Activated T-cell treated with anti-CD3 and anti-CD28 coated beads, Interleukin-2, amount 50 U/mL, for 24 hours (primary cell): Measurements from ENCODE around the gene PPP2R3A.
A peak's percentile ranks its signal among the peaks of the same experiment; 100 is the strongest.
"Not testable (repeated sequence)": the region's sequence is repeated elsewhere in the genome, so short reads cannot be mapped to it uniquely, and the experiment has no call there.

Source experiments
- DNase-seq: peaks from one replicate; pipeline ENCODE4 v3.0.0-alpha.2; 2020
- H3K27ac Mint-ChIP-seq: 2 replicates; pipeline ENCODE4 v1.8.0; 2020; ENCODE audit warnings: mild to moderate bottlenecking, mixed read lengths
- H3K27me3 Mint-ChIP-seq: 2 replicates; pipeline ENCODE4 v1.8.0; 2020; ENCODE audit warnings: mixed read lengths
- H3K36me3 Mint-ChIP-seq: 2 replicates; pipeline ENCODE4 v1.8.0; 2020; ENCODE audit warnings: low read depth, mixed read lengths
- H3K4me1 Mint-ChIP-seq: 2 replicates; pipeline ENCODE4 v1.8.0; 2020; ENCODE audit warnings: low read depth, mixed read lengths
- H3K4me3 Mint-ChIP-seq: 2 replicates; pipeline ENCODE4 v1.8.0; 2020; ENCODE audit warnings: mild to moderate bottlenecking, moderate library complexity, mixed read lengths
- H3K9me3 Mint-ChIP-seq: 2 replicates; pipeline ENCODE4 v1.8.0; 2020; ENCODE audit warnings: mixed read lengths

PPP2R3A gene

GRCh38 chr3:135965506-135966270, at the start of gene PPP2R3A:
PPP2R3A (plus strand) TSS chr3:135965728; CDS start chr3:136001499, 35,771 bp downstream.
- Mint-ChIP-seq H3K36me3 (no peaks in the 10 kb centered on the region), H3K9me3 (peaks cover 14% of the 10 kb centered on the region), H3K27ac (no peak within 1 kb of the TSS), H3K27me3 (peaks cover 45% of the 10 kb centered on the region), H3K4me3 (peak within 1 kb of the TSS; percentile 71), H3K4me1 (peaks cover 13% of the 10 kb centered on the region)
- peak; percentile 81 for DNase-seq

GRCh38 chr3:135916310-135916709, 49.2 kb upstream of the PPP2R3A start:
- Mint-ChIP-seq H3K4me3 (no peak overlapping the region), H3K4me1 (no peaks in the 10 kb centered on the region), H3K36me3 (no peaks in the 10 kb centered on the region), H3K27me3 (peaks cover 7% of the 10 kb centered on the region), H3K27ac (no peak overlapping the region), H3K9me3 (no peaks in the 10 kb centered on the region)
- DNase-seq: no peak

- DNase-seq: no peak
- no peaks in the 10 kb centered on the region for H3K4me1 Mint-ChIP-seq
- no peaks in the 10 kb centered on the region for H3K9me3 Mint-ChIP-seq
- H3K27me3 Mint-ChIP-seq: peaks cover 7% of the 10 kb centered on the region
- no peak overlapping the region for H3K4me3 Mint-ChIP-seq
- H3K27ac Mint-ChIP-seq: no peak overlapping the region
- H3K36me3 Mint-ChIP-seq: no peaks in the 10 kb centered on the region
These were observed 48.5 kb upstream of the PPP2R3A start for GRCh38 chr3:135917076-135917475.

- no peak overlapping the region for H3K27ac Mint-ChIP-seq
- no peak for DNase-seq
- no peak overlapping the region for H3K4me3 Mint-ChIP-seq
- no peaks in the 10 kb centered on the region for H3K9me3 Mint-ChIP-seq
- no peaks in the 10 kb centered on the region for H3K4me1 Mint-ChIP-seq
- no peaks in the 10 kb centered on the region for H3K36me3 Mint-ChIP-seq
- H3K27me3 Mint-ChIP-seq: peaks cover 7% of the 10 kb centered on the region
These were observed 47.5 kb upstream of the PPP2R3A start for GRCh38 chr3:135917927-135918597.

- Mint-ChIP-seq H3K36me3 (no peaks in the 10 kb centered on the region), H3K27me3 (peaks cover 7% of the 10 kb centered on the region), H3K9me3 (no peaks in the 10 kb centered on the region), H3K4me1 (no peaks in the 10 kb centered on the region), H3K27ac (no peak overlapping the region), H3K4me3 (no peak overlapping the region)
- DNase-seq: no peak
These were observed 46.9 kb upstream of the PPP2R3A start for GRCh38 chr3:135918600-135918999.

- no peak for DNase-seq
- no peaks in the 10 kb centered on the region for H3K36me3 Mint-ChIP-seq
- no peaks in the 10 kb centered on the region for H3K4me1 Mint-ChIP-seq
- H3K27ac Mint-ChIP-seq: no peak overlapping the region
- H3K27me3 Mint-ChIP-seq: peaks cover 7% of the 10 kb centered on the region
- H3K4me3 Mint-ChIP-seq: no peak overlapping the region
- H3K9me3 Mint-ChIP-seq: no peaks in the 10 kb centered on the region
These were observed 45.3 kb upstream of the PPP2R3A start for GRCh38 chr3:135920275-135920674.

- Mint-ChIP-seq H3K36me3 (no peaks in the 10 kb centered on the region), H3K9me3 (no peaks in the 10 kb centered on the region), H3K4me3 (no peak overlapping the region), H3K4me1 (no peaks in the 10 kb centered on the region), H3K27ac (no peak overlapping the region), H3K27me3 (peaks cover 4% of the 10 kb centered on the region)
- no peak for DNase-seq
These were observed 42.7 kb upstream of the PPP2R3A start for GRCh38 chr3:135922903-135923250.

- H3K4me3 Mint-ChIP-seq: no peak overlapping the region
- H3K27me3 Mint-ChIP-seq: peaks cover under 1% of the 10 kb centered on the region
- no peak for DNase-seq
- no peak overlapping the region for H3K27ac Mint-ChIP-seq
- no peaks in the 10 kb centered on the region for H3K4me1 Mint-ChIP-seq
- H3K36me3 Mint-ChIP-seq: no peaks in the 10 kb centered on the region
- no peaks in the 10 kb centered on the region for H3K9me3 Mint-ChIP-seq
These were observed 41.0 kb upstream of the PPP2R3A start for GRCh38 chr3:135924506-135924905.

- Mint-ChIP-seq H3K9me3 (no peaks in the 10 kb centered on the region), H3K27me3 (no peaks in the 10 kb centered on the region), H3K4me1 (no peaks in the 10 kb centered on the region), H3K4me3 (no peak overlapping the region), H3K36me3 (no peaks in the 10 kb centered on the region), H3K27ac (no peak overlapping the region)
- DNase-seq: no peak
These were observed 38.9 kb upstream of the PPP2R3A start for GRCh38 chr3:135926664-135927063.

- no peak for DNase-seq
- H3K4me3 Mint-ChIP-seq: no peak overlapping the region
- no peaks in the 10 kb centered on the region for H3K36me3 Mint-ChIP-seq
- H3K9me3 Mint-ChIP-seq: no peaks in the 10 kb centered on the region
- H3K4me1 Mint-ChIP-seq: no peaks in the 10 kb centered on the region
- no peaks in the 10 kb centered on the region for H3K27me3 Mint-ChIP-seq
- no peak overlapping the region for H3K27ac Mint-ChIP-seq
These were observed 38.4 kb upstream of the PPP2R3A start for GRCh38 chr3:135927155-135927554.

- Mint-ChIP-seq H3K4me1 (no peaks in the 10 kb centered on the region), H3K9me3 (peaks cover 1% of the 10 kb centered on the region), H3K4me3 (no peak overlapping the region), H3K27me3 (no peaks in the 10 kb centered on the region), H3K36me3 (no peaks in the 10 kb centered on the region), H3K27ac (no peak overlapping the region)
- no peak for DNase-seq
These were observed 35.9 kb upstream of the PPP2R3A start for GRCh38 chr3:135929670-135930069.

GRCh38 chr3:135930255-135930654, 35.3 kb upstream of the PPP2R3A start:
- no peaks in the 10 kb centered on the region for H3K36me3 Mint-ChIP-seq
- no peak overlapping the region for H3K4me3 Mint-ChIP-seq
- no peak for DNase-seq
- no peaks in the 10 kb centered on the region for H3K27me3 Mint-ChIP-seq
- peaks cover 2% of the 10 kb centered on the region for H3K9me3 Mint-ChIP-seq
- H3K4me1 Mint-ChIP-seq: no peaks in the 10 kb centered on the region
- H3K27ac Mint-ChIP-seq: no peak overlapping the region

- not testable (repeated sequence) for H3K4me3 Mint-ChIP-seq, H3K27me3 Mint-ChIP-seq, H3K4me1 Mint-ChIP-seq, DNase-seq, H3K36me3 Mint-ChIP-seq, H3K27ac Mint-ChIP-seq
- peaks cover 11% of the 10 kb centered on the region for H3K9me3 Mint-ChIP-seq
These were observed 30.4 kb upstream of the PPP2R3A start for GRCh38 chr3:135935171-135935570.

- DNase-seq, H3K4me1 Mint-ChIP-seq, H3K4me3 Mint-ChIP-seq, H3K27me3 Mint-ChIP-seq, H3K36me3 Mint-ChIP-seq, H3K27ac Mint-ChIP-seq: not testable (repeated sequence)
- H3K9me3 Mint-ChIP-seq: peaks cover 15% of the 10 kb centered on the region
These were observed 27.8 kb upstream of the PPP2R3A start for GRCh38 chr3:135937766-135938165.

GRCh38 chr3:135944831-135945230, 20.7 kb upstream of the PPP2R3A start:
- Mint-ChIP-seq H3K27me3 (peaks cover 34% of the 10 kb centered on the region), H3K9me3 (peaks cover 8% of the 10 kb centered on the region), H3K27ac (no peak overlapping the region), H3K4me1 (no peaks in the 10 kb centered on the region), H3K36me3 (no peaks in the 10 kb centered on the region), H3K4me3 (no peak overlapping the region)
- DNase-seq: no peak
